Measurements from ENCODE around the gene TMEM158. TPM values are rescaled to one million over a fixed set of nuclear protein-coding genes. Genes with fewer than 3 reads are reported as not detected.

The TMEM158 gene
- 5.6 and 12.4 TPM in 2 replicates for total RNA-seq

GRCh38 chr3:45226206-45226915 lies at the start of gene TMEM158:
TMEM158 (minus strand) TSS chr3:45226287; CDS start chr3:45226027, 260 bp downstream.

Other genes starting within 250 kb of the TMEM158 start
- 0.72 and 2.6 TPM in 2 replicates for gene CLEC3B, start 200.0 kb downstream of the TMEM158 start, total RNA-seq
- gene CDCP1, start 79.9 kb downstream of the TMEM158 start, total RNA-seq, result 3.3 and 5.1 TPM in 2 replicates
- 18.1 and 21.4 TPM in 2 replicates for gene LARS2, start 162.3 kb upstream of the TMEM158 start, total RNA-seq

Measured in endothelial cell of coronary artery (primary cell).